Chondrocyte (in vitro differentiated cells): Measurements from ENCODE around the gene CRACDL. TPM values are rescaled to one million over a fixed set of nuclear protein-coding genes. Genes with fewer than 3 reads are reported as not detected.

Experiments
- DNase-seq: peaks from one replicate; pipeline ENCODE4 v3.0.0; 2021; ENCODE audit warnings: mixed read lengths, low spot score
- H3K27ac Mint-ChIP-seq: one replicate; pipeline ENCODE4 v1.8.0; 2021; ENCODE audit warnings: mild to moderate bottlenecking, moderate library complexity, mixed read lengths; ENCODE audit not compliant: unreplicated experiment
- H3K27me3 Mint-ChIP-seq: 2 replicates; pipeline ENCODE4 v1.8.0; 2021; ENCODE audit warnings: low read depth, mixed read lengths
- H3K36me3 Mint-ChIP-seq: 2 replicates; pipeline ENCODE4 v1.8.0; 2021; ENCODE audit warnings: low read depth, mixed read lengths
- H3K4me1 Mint-ChIP-seq: 2 replicates; pipeline ENCODE4 v1.8.0; 2021; ENCODE audit warnings: low read depth, mild to moderate bottlenecking, mixed read lengths
- H3K4me3 Mint-ChIP-seq: one replicate; pipeline ENCODE4 v1.8.0; 2021; ENCODE audit warnings: mild to moderate bottlenecking, moderate library complexity, mixed read lengths; ENCODE audit not compliant: unreplicated experiment
- H3K9me3 Mint-ChIP-seq: 2 replicates; pipeline ENCODE4 v1.8.0; 2021; ENCODE audit warnings: low read depth, mixed read lengths
- CTCF ChIP-seq: fragments of 200-600 bp; sonication (generic); IDR thresholded peaks from 2 replicates; pipeline ENCODE4 v1.5.0; 2021; ENCODE audit warnings: antibody characterized with exemption, mild to moderate bottlenecking, moderate library complexity
- total RNA-seq: library from RNA; stranded (reverse); gene quantifications from 3 replicates; pipeline ENCODE4 v1.2.1, GENCODE V29; 2021

Gene CRACDL
- total RNA-seq, 1 donor from 2014 or later: 17.0 TPM

- Mint-ChIP-seq H3K36me3 (peaks cover 3% of the 10 kb centered on the region), H3K4me3 (no peak overlapping the region), H3K4me1 (peaks cover 49% of the 10 kb centered on the region), H3K27me3 (no peaks in the 10 kb centered on the region), H3K9me3 (no peaks in the 10 kb centered on the region), H3K27ac (no peak overlapping the region)
- no peak for DNase-seq
- TF ChIP-seq CTCF: no peak
These were observed 28.6 kb downstream of the CRACDL start for GRCh38 chr2:98907385-98907784.

GRCh38 chr2:98903767-98904485 lies 32.1 kb downstream of the CRACDL start:
- peaks cover 5% of the 10 kb centered on the region for H3K36me3 Mint-ChIP-seq
- no peaks in the 10 kb centered on the region for H3K9me3 Mint-ChIP-seq
- no peak for DNase-seq
- peaks cover 4% of the 10 kb centered on the region for H3K27me3 Mint-ChIP-seq
- H3K27ac Mint-ChIP-seq: no peak overlapping the region
- no peak for TF ChIP-seq CTCF
- peaks cover 18% of the 10 kb centered on the region for H3K4me1 Mint-ChIP-seq
- no peak overlapping the region for H3K4me3 Mint-ChIP-seq

DNA sequence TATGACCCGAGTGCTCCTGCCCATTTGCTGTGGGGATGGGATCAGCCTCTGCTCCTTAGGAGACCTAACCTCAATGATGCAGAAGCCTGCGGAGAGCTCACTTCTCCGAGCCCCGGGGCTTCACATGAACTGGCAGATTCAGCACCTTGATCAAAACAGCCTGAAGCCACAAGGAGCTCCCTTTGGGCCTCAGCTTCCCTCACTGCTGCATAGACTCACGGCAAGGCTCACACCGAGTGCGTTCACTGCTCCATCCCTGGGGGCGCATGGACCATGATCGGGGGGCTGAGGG lies 33.0 kb downstream of the CRACDL start:
- TF ChIP-seq CTCF: no peak
- H3K4me3 Mint-ChIP-seq: no peak overlapping the region
- no peak for DNase-seq
- H3K27ac Mint-ChIP-seq: no peak overlapping the region
- peaks cover 7% of the 10 kb centered on the region for H3K36me3 Mint-ChIP-seq
- H3K9me3 Mint-ChIP-seq: no peaks in the 10 kb centered on the region
- peaks cover 4% of the 10 kb centered on the region for H3K27me3 Mint-ChIP-seq
- peaks cover 9% of the 10 kb centered on the region for H3K4me1 Mint-ChIP-seq

DNA sequence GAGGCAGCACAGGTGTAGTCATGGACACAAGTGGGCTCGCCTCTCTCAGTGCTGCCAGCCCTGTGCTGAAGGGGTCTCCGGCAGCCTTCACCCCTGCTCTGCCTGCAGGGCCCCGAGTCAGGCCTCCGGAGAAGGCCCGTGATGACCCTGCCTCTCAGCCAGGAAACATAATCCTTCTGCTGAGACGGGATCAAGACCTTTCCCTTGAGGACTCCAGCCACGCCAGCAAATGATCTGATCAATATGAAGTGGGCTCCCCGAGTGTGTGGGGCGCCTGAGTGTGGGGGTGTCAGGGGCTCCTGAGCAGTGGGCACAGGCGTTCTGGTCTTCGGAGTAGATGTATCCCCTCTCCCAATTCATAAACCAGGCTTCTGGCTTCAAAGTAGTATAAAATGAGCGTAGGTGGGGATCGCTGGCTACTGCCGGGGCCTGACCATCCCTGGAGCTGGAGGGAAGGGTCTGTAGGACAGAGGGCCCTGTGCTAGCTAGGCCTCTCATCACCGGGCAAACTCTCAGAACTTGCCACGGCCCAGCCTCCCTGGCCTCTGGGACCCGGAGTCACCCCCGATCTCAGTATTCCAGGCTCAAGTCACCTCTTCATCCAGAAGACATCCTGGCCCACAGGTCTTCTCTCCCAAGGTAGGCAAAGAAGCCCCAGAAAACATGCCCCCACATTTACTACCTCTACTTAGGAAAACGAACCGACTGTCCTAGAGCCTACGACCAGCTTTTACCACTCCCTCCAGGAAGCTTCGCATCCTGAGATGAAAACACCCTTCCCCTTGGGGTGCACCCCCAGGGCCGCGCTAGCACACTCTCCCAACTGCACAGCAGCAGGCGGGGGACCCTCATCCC lies 33.6 kb downstream of the CRACDL start:
- no peak for DNase-seq
- no peak overlapping the region for H3K4me3 Mint-ChIP-seq
- no peak overlapping the region for H3K27ac Mint-ChIP-seq

More for the DNA sequence above, 33.6 kb downstream of the CRACDL start:
- Mint-ChIP-seq H3K36me3 (peaks cover 7% of the 10 kb centered on the region), H3K27me3 (peaks cover 4% of the 10 kb centered on the region), H3K9me3 (no peaks in the 10 kb centered on the region), H3K4me1 (peaks cover 3% of the 10 kb centered on the region)
- TF ChIP-seq CTCF: no peak
